ENCODE measurements around the gene PIAS3.

PIAS3 gene

GRCh38 chr1:145858901-145859490, at the start of gene PIAS3:
TSS of gene PIAS3 (minus strand) at chr1:145859081. CDS start at chr1:145858990, 91 bp downstream.
- TF ChIP-seq CTCF (IDR thresholded peaks at IDR 0.05; ENCODE audit: low read depth, low read length): no peak

GRCh38 chr1:145908653-145909052, 49.8 kb upstream of the PIAS3 start:
- no peak for DNase-seq (ENCODE audit: extremely low read depth, low read depth)
- TF ChIP-seq CTCF (IDR thresholded peaks at IDR 0.05; ENCODE audit: low read depth, low read length): no peak

More at GRCh38 chr1:145858901-145859490, at the start of gene PIAS3:
- peak; percentile 90 for DNase-seq (ENCODE audit: extremely low read depth, low read depth)

- TF ChIP-seq CTCF (IDR thresholded peaks at IDR 0.05; ENCODE audit: low read depth, low read length): no peak
- no peak for DNase-seq (ENCODE audit: extremely low read depth, low read depth)
These were observed 48.3 kb upstream of the PIAS3 start for GRCh38 chr1:145906954-145907753.

- DNase-seq (ENCODE audit: extremely low read depth, low read depth): no peak
- no peak for TF ChIP-seq CTCF (IDR thresholded peaks at IDR 0.05; ENCODE audit: low read depth, low read length)
These were observed 42.6 kb upstream of the PIAS3 start for GRCh38 chr1:145901312-145902021.

GRCh38 chr1:145898756-145899155, 39.9 kb upstream of the PIAS3 start:
- no peak for DNase-seq (ENCODE audit: extremely low read depth, low read depth)
- TF ChIP-seq CTCF (IDR thresholded peaks at IDR 0.05; ENCODE audit: low read depth, low read length): no peak

- no peak for DNase-seq (ENCODE audit: extremely low read depth, low read depth)
- TF ChIP-seq CTCF (IDR thresholded peaks at IDR 0.05; ENCODE audit: low read depth, low read length): no peak
These were observed 39.1 kb upstream of the PIAS3 start for GRCh38 chr1:145897969-145898368.

- DNase-seq (ENCODE audit: extremely low read depth, low read depth): no peak
These were observed 36.6 kb upstream of the PIAS3 start for GRCh38 chr1:145895471-145895870.

More at GRCh38 chr1:145895471-145895870, 36.6 kb upstream of the PIAS3 start:
- TF ChIP-seq CTCF (IDR thresholded peaks at IDR 0.05; ENCODE audit: low read depth, low read length): no peak

Data from AG09319 (cell line).